Uterus (tissue), 2 donors: Measurements from ENCODE around the gene KLHL8.

Experiments
- POLR2A ChIP-seq, 2 donors: fragments of 450-650 bp; IDR thresholded peaks; one replicate each; pipeline ENCODE4 v1.6.1; 2016; ENCODE audit warnings: antibody characterized with exemption in 2 of 2, mild to moderate bottlenecking in 1 of 2, moderate library complexity in 1 of 2
- TF ChIP-seq, protein P1 (sequence below), 4 experiments: fragments of 200-600 bp in 2 of 4; fragments of 450-650 bp in 2 of 4; sonication (generic) in 2 of 4; IDR thresholded peaks; one replicate each; pipeline ENCODE4 v1.5.1; 2016 to 2019; ENCODE audit warnings: antibody characterized with exemption in 4 of 4, mild to moderate bottlenecking in 2 of 4, moderate library complexity in 1 of 4

- TF ChIP-seq, protein P1, sequence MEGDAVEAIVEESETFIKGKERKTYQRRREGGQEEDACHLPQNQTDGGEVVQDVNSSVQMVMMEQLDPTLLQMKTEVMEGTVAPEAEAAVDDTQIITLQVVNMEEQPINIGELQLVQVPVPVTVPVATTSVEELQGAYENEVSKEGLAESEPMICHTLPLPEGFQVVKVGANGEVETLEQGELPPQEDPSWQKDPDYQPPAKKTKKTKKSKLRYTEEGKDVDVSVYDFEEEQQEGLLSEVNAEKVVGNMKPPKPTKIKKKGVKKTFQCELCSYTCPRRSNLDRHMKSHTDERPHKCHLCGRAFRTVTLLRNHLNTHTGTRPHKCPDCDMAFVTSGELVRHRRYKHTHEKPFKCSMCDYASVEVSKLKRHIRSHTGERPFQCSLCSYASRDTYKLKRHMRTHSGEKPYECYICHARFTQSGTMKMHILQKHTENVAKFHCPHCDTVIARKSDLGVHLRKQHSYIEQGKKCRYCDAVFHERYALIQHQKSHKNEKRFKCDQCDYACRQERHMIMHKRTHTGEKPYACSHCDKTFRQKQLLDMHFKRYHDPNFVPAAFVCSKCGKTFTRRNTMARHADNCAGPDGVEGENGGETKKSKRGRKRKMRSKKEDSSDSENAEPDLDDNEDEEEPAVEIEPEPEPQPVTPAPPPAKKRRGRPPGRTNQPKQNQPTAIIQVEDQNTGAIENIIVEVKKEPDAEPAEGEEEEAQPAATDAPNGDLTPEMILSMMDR (IDR thresholded peaks at IDR 0.05): no peak
- TF ChIP-seq POLR2A (IDR thresholded peaks at IDR 0.05): no peak
These were observed 28.1 kb downstream of the KLHL8 start for GRCh38 chr4:87192145-87192919.
